ENCODE measurements around the gene CRYGS. TPM values are rescaled to one million over a fixed set of nuclear protein-coding genes. Genes with fewer than 3 reads are reported as not detected.
A peak's percentile ranks its signal among the peaks of the same experiment; 100 is the strongest.
"Not testable (repeated sequence)": the region's sequence is repeated elsewhere in the genome, so short reads cannot be mapped to it uniquely, and the experiment has no call there.

The CRYGS gene
- total RNA-seq, 1 experiment from 2014 or later: 0.13 TPM

- no peak for DNase-seq (ENCODE audit: low read depth)
Observed at GRCh38 chr3:186564586-186564985, 20.4 kb upstream of the CRYGS start.

- no peak for DNase-seq (ENCODE audit: low read depth)
Observed at GRCh38 chr3:186552408-186553031, 8.3 kb upstream of the CRYGS start.

GRCh38 chr3:186551387-186551786, 7.2 kb upstream of the CRYGS start:
- DNase-seq (ENCODE audit: low read depth): peak; percentile 30

- DNase-seq (ENCODE audit: low read depth): no peak
Observed at GRCh38 chr3:186549497-186549896, 5.3 kb upstream of the CRYGS start.

DNA sequence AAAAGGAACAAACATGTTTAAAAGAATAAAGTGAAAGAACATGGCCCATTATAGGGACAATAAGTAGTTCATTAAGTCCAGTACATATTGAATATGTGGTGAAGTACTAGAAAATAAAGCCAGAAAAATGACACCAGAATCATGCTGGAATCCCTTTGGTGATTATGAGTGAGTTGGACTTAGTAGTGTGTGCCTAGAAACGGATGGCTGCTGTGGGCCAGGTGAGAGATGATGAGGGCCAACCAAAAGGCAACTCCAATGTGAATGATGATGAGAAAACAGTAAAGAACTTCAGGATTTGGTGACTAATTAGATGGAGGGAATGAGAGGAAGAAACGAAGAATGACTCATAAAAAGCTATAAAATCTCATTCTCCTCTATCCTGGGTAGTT, 3.3 kb downstream of the CRYGS start:
- DNase-seq (ENCODE audit: low read depth): peak; percentile 76

GRCh38 chr3:186540221-186540834, 3.9 kb downstream of the CRYGS start:
- DNase-seq (ENCODE audit: low read depth): peak; percentile 86

GRCh38 chr3:186538779-186539178, 5.4 kb downstream of the CRYGS start:
- no peak for DNase-seq (ENCODE audit: low read depth)

GRCh38 chr3:186536883-186537844, 7.0 kb downstream of the CRYGS start:
- DNase-seq (ENCODE audit: low read depth): no peak

DNA sequence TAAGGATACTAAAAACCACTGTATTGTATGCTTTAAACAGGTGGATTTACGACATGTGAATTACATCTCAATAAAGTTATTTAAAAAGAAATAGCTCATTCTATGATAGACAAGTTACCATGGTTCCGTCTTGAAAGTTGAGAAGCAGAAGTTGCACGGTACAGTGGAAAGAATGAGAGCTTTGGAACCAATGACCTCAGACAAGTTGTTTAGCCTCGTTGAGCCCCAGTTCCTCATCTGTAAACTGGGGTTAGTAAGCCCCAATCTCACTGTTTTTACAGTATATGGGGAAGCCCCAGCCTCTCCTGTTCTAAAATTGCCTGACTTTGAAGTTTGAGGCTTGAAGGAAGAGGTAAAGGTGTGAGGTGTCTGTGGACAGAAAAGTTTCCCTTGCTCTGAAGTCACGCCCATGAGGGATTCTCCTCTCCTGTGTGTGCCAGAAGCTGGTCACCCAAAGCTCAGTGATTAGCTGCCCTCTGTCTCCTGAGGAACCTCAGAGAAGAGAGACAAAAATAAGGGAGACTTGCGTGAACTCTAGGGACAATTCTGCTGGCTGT, 10.0 kb downstream of the CRYGS start:
- DNase-seq (ENCODE audit: low read depth): no peak

GRCh38 chr3:186532598-186533072, 11.5 kb downstream of the CRYGS start:
- no peak for DNase-seq (ENCODE audit: low read depth)

DNA sequence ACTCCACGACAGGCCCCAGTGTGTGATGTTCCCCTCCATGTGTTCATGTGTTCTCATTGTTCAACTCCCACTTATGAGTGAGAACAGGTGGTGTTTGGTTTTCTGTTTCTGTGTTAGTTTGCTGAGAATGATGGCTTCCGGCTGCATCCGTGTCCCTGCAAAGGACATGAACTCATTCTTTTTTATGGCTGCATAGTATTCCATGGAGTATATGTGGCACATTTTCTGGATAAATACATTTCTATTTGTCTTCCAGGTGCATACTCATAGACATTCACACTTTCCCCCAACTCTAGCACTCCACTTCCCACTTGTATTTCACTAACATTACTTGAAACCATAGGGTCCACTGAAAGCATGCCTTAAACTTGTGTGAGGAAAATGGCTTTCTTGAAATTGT, 12.5 kb downstream of the CRYGS start:
- not testable (repeated sequence) for DNase-seq (ENCODE audit: low read depth)

GRCh38 chr3:186530415-186530814, 13.8 kb downstream of the CRYGS start:
- no peak for DNase-seq (ENCODE audit: low read depth)

GRCh38 chr3:186529201-186529999, 14.8 kb downstream of the CRYGS start:
- DNase-seq (ENCODE audit: low read depth): no peak

GRCh38 chr3:186526256-186526606, 17.9 kb downstream of the CRYGS start:
- no peak for DNase-seq (ENCODE audit: low read depth)

GRCh38 chr3:186525369-186526255, 18.6 kb downstream of the CRYGS start:
- DNase-seq (ENCODE audit: low read depth): no peak

DNA sequence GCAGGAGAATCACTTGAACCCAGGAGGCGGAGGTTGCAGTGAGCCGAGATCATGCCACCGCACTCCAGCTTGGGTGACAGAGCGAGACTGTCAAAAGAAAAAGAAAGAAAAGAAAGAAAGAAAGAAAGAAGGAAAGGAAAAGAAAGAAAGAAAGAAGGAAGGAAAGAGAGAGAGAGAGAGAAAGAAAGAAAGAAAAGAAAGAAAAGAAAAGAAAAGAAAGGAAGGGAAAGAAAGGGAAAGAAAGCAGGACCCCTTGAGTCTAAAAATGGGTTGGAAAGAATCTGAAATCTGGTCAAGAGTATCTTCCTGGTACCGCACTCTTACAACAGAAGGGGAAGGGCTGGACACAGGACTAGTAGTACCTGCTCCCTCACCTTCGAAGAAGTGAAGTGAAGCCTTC, 19.6 kb downstream of the CRYGS start:
- DNase-seq (ENCODE audit: low read depth): no peak

GRCh38 chr3:186523434-186523833, 20.7 kb downstream of the CRYGS start:
- no peak for DNase-seq (ENCODE audit: low read depth)

DNA sequence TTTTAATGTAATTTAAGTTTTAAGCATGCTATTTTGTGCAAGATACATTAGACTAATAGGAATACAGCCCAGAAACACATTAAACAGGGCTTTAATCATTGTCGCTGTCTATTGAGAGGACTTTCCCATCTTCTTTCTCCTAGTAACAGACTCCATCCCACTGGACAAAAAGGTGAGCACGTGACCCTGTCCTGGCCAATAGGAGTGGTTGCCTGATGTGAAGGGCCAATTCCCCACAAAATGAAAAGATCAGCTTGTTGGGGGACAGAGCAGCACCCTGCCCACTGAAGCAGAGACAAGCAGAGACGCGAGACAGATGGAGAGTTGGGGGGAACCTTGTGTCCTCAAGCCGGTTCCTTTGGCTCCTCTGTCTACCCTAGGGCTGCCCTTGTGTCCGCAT, 21.2 kb downstream of the CRYGS start:
- no peak for DNase-seq (ENCODE audit: low read depth)

DNA sequence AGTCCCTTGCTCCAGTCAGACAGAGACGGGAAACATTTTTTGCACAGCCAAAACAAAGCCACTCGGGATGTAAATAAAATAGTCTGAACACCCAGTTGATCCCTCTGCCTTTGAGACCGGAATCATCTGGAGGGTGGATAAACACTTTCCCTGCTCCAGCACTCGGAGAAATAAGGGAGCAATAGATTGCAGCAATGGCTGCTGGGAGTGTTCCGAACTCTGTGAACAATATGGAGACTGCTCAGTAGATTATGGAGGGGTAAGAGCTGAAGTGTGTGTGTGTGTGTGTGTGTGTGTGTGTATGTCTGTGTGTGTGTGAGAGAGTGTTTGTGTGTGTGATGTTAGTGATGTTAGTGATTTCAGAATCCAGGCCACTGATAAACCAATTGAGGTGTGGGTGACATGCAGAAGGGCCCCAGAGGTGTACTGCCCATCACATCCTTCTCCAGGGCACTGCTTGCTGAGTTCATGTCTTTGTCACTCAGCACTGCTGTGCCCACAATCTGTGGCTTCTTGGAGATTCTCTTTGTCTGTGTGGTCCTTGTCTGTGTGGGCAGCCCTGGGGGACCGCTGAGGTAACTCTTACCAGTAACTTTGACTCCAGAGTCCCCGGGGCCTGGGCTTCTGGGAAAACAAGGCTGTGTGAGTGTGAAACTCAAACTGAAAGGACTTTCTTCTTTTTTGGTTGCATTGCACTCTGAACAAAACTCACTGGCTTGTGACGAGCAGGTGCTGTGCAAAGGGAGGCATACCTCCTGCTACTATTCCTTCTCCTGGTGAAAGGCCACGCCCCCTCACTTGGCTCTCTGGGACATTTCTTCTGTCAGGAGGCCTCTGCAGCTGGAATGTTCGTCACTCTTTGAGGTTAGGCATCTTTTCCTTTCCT, 23.0 kb downstream of the CRYGS start:
- no peak for DNase-seq (ENCODE audit: low read depth)

All from HT1080 (cell line).